Stomach (tissue), 9 donors: ENCODE results near the gene RDH12. TPM values are rescaled to one million over a fixed set of nuclear protein-coding genes. Genes with fewer than 3 reads are reported as not detected.

Experiments
- DNase-seq, 2 donors: peaks; one replicate each; pipeline versions ENCODE4 v3.0.0 to v3.0.0-alpha.2; 2013 to 2019
- H3K27ac ChIP-seq, 5 donors: fragments of 200-600 bp in 4 of 5; sonication (generic) in 4 of 5; one replicate each; pipeline ENCODE4 v1.5.1; 2013 to 2019; ENCODE audit warnings: mild to moderate bottlenecking in 1 of 5, moderate library complexity in 1 of 5
- H3K27me3 ChIP-seq, 3 donors: fragments of 200-600 bp; sonication (generic); one replicate each; pipeline ENCODE4 v1.5.1; 2017 to 2019; ENCODE audit warnings: mixed run types in 1 of 3
- H3K36me3 ChIP-seq, 4 donors: fragments of 200-600 bp; sonication (generic); 1 replicate in 3 of 4; 2 replicates in 1 of 4; pipeline ENCODE4 v1.5.1; 2016 to 2019
- H3K4me1 ChIP-seq, 4 donors: fragments of 200-600 bp; sonication (generic); one replicate each; pipeline ENCODE4 v1.5.1; 2016 to 2019
- H3K4me3 ChIP-seq, 4 donors: fragments of 200-600 bp; sonication (generic) in 3 of 4; one replicate each; pipeline ENCODE4 v1.5.1; 2016 to 2019; ENCODE audit warnings: mild to moderate bottlenecking in 1 of 4
- H3K9me3 ChIP-seq, 4 donors: fragments of 200-600 bp; sonication (generic); one replicate each; pipeline ENCODE4 v1.5.1; 2016 to 2019
- CTCF ChIP-seq, 7 experiments: fragments of 450-650 bp in 4 of 7; fragments of 200-600 bp in 3 of 7; sonication (generic) in 3 of 7; IDR thresholded peaks; one replicate each; pipeline ENCODE4 v1.5.1; 2016 to 2019; ENCODE audit warnings: antibody characterized with exemption in 7 of 7, control low read depth in 2 of 7, mild to moderate bottlenecking in 1 of 7
- EP300 ChIP-seq: sonication (generic); formaldehyde crosslinking; IDR thresholded peaks from one replicate; pipeline ENCODE4 v1.6.1; 2017; ENCODE audit warnings: antibody characterized with exemption
- POLR2A ChIP-seq, 4 donors: fragments of 450-650 bp; IDR thresholded peaks; one replicate each; pipeline ENCODE4 v1.6.1; 2016; ENCODE audit warnings: antibody characterized with exemption in 4 of 4, control low read depth in 2 of 4, mild to moderate bottlenecking in 1 of 4, moderate library complexity in 1 of 4
- POLR2AphosphoS5 ChIP-seq, 3 donors: sonication (generic); formaldehyde crosslinking; IDR thresholded peaks; one replicate each; pipeline ENCODE4 v1.6.1; 2016; ENCODE audit warnings: antibody characterized with exemption in 3 of 3
- WGBS, 5 donors: extraction: QIAGEN DNeasy Blood & Tissue Kit in 3 of 5; methylation state at CpG; one replicate each; pipeline versions ENCODE4 v1.1.5 to v1.1.7; 2013 to 2018; 5-methylcytosine and 5-hydroxymethylcytosine counted together
- intact Hi-C: fragments of 100-400 bp; cut with DNase I; formaldehyde crosslinking; loops from one replicate; pipeline ENCODE4 v1.15.1; 2023; ENCODE audit warnings: low total_unique reads
- polyA plus RNA-seq, 3 donors: library from polyadenylated mRNA; stranded (reverse); fragments of 200-250 nt; gene quantifications; one replicate each; pipeline ENCODE4 v1.2.3, GENCODE V29; 2013
- total RNA-seq, 5 donors: library from RNA; depleted of rRNA; stranded (reverse); fragments of >200 nt; gene quantifications; one replicate each; pipeline versions ENCODE4 v1.1.0 to v1.2.3, GENCODE V29; 2014 to 2016
- donor health status: healthy with polysubstance abuse.
- donor health status: Bipolar disorder and iron deficiency.
- donor health status: healthy.

Gene RDH12
- total and polyA plus RNA-seq, 8 donors: 0.45 to 15.4 (median 5.4) TPM; not detected in 2

GRCh38 chr14:67674139-67674479, 27.6 kb upstream of the RDH12 start:
- TF ChIP-seq EP300 (no peak), POLR2A (IDR thresholded peaks at IDR 0.05) (no peak), CTCF (IDR thresholded peaks at IDR 0.05) (peak in 3 of 7 experiments; percentile 13 to 26 (median 25)), POLR2AphosphoS5 (IDR thresholded peaks at IDR 0.05) (no peak)
- Histone ChIP-seq H3K4me1 (peaks cover 15 to 53% (median 36%) of the 10 kb centered on the region in 4 donors), H3K9me3 (no peaks in the 10 kb centered on the region), H3K27ac (peak overlapping the region; percentile 97 to 99 (median 98)), H3K4me3 (peak overlapping the region; percentile 78 to 95 (median 88)), H3K36me3 (peaks cover 4 to 18% (median 15%) of the 10 kb centered on the region in 4 donors), H3K27me3 (no peaks in the 10 kb centered on the region)
- WGBS, 5 donors: 0 to 1% (median 1%) methylated on average over 11 to 25 of the region's 25 CpGs
- intact Hi-C loops: no loop called here
- DNase-seq: peak; percentile 73 to 88

GRCh38 chr14:67674480-67675218, 27.0 kb upstream of the RDH12 start, which contains the start of gene VTI1B:
TSS of gene VTI1B (minus strand) at chr14:67674632. CDS start at chr14:67674489, 143 bp downstream.
- no peaks in the 10 kb centered on the region for H3K9me3 ChIP-seq
- peak; percentile 72 to 96 for DNase-seq
- intact Hi-C loops: no loop called here
- no peaks in the 10 kb centered on the region for H3K27me3 ChIP-seq
- WGBS, 5 donors: 0 to 1% (median 0%) methylated on average over 21 to 87 of the region's 87 CpGs
- peaks cover 4 to 23% (median 15%) of the 10 kb centered on the region in 4 donors for H3K36me3 ChIP-seq
- H3K4me3 ChIP-seq: peak within 1 kb of the TSS; percentile 78 to 95 (median 88)
- TF ChIP-seq EP300 (no peak), POLR2A (IDR thresholded peaks at IDR 0.05) (peak in 1 of 4 donors; percentile 29), CTCF (IDR thresholded peaks at IDR 0.05) (no peak), POLR2AphosphoS5 (IDR thresholded peaks at IDR 0.05) (peak in 2 of 3 donors; percentile 20 to 81)
- H3K27ac ChIP-seq: peak within 1 kb of the TSS; percentile 97 to 99 (median 98)
- peaks cover 15 to 51% (median 35%) of the 10 kb centered on the region in 4 donors for H3K4me1 ChIP-seq

DNA sequence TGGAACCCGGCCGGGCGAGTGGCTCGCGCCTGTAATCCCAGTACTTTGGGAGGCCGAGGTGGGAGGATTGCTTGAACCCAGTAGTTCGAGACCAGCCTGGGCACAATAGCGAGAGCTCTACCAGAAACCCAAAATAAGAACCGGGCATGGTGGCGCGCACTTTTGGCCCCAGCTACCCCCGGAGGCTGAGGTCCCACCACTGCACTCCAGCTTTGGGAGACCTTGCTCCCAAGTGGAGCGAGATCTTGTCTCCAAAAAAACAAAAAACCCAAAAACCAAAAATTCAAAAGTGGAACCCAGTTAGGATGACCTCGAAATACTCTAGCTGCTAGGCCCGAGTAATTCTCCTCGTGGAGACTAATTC, 26.5 kb upstream of the RDH12 start:
- H3K36me3 ChIP-seq: peaks cover 4 to 28% (median 18%) of the 10 kb centered on the region in 4 donors
- H3K27me3 ChIP-seq: no peaks in the 10 kb centered on the region
- peaks cover 15 to 48% (median 34%) of the 10 kb centered on the region in 4 donors for H3K4me1 ChIP-seq
- DNase-seq: no peak
- TF ChIP-seq POLR2A (IDR thresholded peaks at IDR 0.05) (no peak), POLR2AphosphoS5 (IDR thresholded peaks at IDR 0.05) (no peak), EP300 (no peak), CTCF (IDR thresholded peaks at IDR 0.05) (no peak)
- no peaks in the 10 kb centered on the region for H3K9me3 ChIP-seq
- H3K4me3 ChIP-seq: peak overlapping the region; percentile 78 to 95 (median 88)
- intact Hi-C loops: no loop called here
- WGBS, 5 donors: 28 to 35% (median 32%) methylated on average over 14 to 16 of the region's 16 CpGs
- H3K27ac ChIP-seq: peak overlapping the region; percentile 97 to 99 (median 98)

- WGBS, 5 donors: 46 to 74% (median 72%) methylated on average over 2 of the region's 2 CpGs
- no peak for TF ChIP-seq POLR2AphosphoS5 (IDR thresholded peaks at IDR 0.05)
- no peak for TF ChIP-seq POLR2A (IDR thresholded peaks at IDR 0.05)
- TF ChIP-seq CTCF (IDR thresholded peaks at IDR 0.05): no peak
- TF ChIP-seq EP300: no peak
- DNase-seq: no peak
- no peaks in the 10 kb centered on the region for H3K9me3 ChIP-seq
- H3K36me3 ChIP-seq: peaks cover 11 to 66% (median 40%) of the 10 kb centered on the region in 4 donors
- H3K27ac ChIP-seq: no peak overlapping the region
- H3K4me1 ChIP-seq: peaks cover 0 to 14% (median 5%) of the 10 kb centered on the region in 4 donors
- H3K4me3 ChIP-seq: no peak overlapping the region
- intact Hi-C loops: no loop called here
- no peaks in the 10 kb centered on the region for H3K27me3 ChIP-seq
Observed at GRCh38 chr14:67679006-67679405, 22.7 kb upstream of the RDH12 start.
